Measurements from ENCODE around the gene MTOR.

GRCh38 chr1:11188858-11189451, 73.4 kb downstream of the MTOR start, which contains the start of gene ANGPTL7:
- TF ChIP-seq EZH2phosphoT487 (IDR thresholded peaks at IDR 0.05; ENCODE audit: insufficient read depth, low read depth) = no peak
- TF ChIP-seq EZH2 (IDR thresholded peaks at IDR 0.05; ENCODE audit: insufficient read depth, poor library complexity, severe bottlenecking) = no peak
